NB4 (cell line): ENCODE results near the gene SPOP.

Source experiments
- CTCF ChIP-seq: IDR thresholded peaks from one replicate; pipeline ENCODE4 v1.5.1; 2012; ENCODE audit warnings: low read depth, low read length
- MAX ChIP-seq: IDR thresholded peaks from 2 replicates; pipeline ENCODE4 v1.6.1; 2011; ENCODE audit warnings: low read depth, low read length
- POLR2A ChIP-seq: IDR thresholded peaks from 2 replicates; pipeline ENCODE4 v1.6.1; 2011; ENCODE audit warnings: mild to moderate bottlenecking; ENCODE audit not compliant: insufficient read length; ENCODE audit errors: extremely low read depth

DNA sequence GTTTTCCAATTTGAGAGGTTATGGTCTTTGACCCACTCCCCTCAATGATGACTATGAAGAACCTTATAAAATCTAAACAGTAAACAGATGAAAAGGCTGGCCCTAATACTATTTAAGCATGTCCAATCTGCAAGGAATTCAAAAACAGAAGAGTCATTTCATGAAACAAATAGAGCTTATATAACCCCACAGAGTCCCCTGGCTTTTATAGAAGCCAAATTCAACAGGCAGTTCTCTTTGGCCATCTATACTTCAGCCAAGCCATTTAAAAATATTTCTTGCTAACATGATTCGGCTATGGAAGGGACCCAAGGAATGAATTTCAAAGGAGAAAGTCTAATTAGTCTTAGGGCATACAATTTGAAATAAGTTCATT lies 43.4 kb downstream of the SPOP start:
- no peak for TF ChIP-seq POLR2A
- no peak for TF ChIP-seq CTCF
- no peak for TF ChIP-seq MAX
